ENCODE results near the gene ADGRE3.

DNA sequence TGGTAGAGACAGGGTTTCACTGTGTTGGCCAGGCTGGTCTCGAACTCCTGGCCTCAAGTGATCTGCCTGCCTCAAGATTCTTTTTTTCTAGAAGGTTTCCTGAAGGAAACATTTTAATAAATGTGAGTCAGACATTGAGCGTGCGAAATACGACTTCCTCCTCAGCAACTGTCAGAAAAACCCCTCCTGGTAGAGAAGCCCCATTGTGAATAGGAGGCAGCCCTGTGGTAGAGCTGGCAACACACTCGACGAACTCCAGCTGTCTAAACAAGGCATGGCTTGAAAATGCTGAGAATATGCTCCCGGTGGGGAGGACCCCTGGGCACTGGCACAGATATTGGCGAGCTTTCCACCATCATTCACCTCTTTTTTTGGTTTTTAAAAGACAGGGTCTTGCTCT is 25.0 kb upstream of the ADGRE3 start:
- TF ChIP-seq, protein P1, sequence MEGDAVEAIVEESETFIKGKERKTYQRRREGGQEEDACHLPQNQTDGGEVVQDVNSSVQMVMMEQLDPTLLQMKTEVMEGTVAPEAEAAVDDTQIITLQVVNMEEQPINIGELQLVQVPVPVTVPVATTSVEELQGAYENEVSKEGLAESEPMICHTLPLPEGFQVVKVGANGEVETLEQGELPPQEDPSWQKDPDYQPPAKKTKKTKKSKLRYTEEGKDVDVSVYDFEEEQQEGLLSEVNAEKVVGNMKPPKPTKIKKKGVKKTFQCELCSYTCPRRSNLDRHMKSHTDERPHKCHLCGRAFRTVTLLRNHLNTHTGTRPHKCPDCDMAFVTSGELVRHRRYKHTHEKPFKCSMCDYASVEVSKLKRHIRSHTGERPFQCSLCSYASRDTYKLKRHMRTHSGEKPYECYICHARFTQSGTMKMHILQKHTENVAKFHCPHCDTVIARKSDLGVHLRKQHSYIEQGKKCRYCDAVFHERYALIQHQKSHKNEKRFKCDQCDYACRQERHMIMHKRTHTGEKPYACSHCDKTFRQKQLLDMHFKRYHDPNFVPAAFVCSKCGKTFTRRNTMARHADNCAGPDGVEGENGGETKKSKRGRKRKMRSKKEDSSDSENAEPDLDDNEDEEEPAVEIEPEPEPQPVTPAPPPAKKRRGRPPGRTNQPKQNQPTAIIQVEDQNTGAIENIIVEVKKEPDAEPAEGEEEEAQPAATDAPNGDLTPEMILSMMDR (IDR thresholded peaks at IDR 0.05), result no peak
- no peak for TF ChIP-seq ZFX (IDR thresholded peaks at IDR 0.05; ENCODE audit: borderline replicate concordance)

All from 22Rv1 (cell line).